A673 (cell line): ENCODE results near the gene WNT11. TPM values are rescaled to one million over a fixed set of nuclear protein-coding genes. Genes with fewer than 3 reads are reported as not detected.

Source experiments
- BruUV-seq: library from RNA; stranded (reverse); fragments of 400-500 nt; replicated peaks from 2 replicates; lab custom pipeline; 2021; lab: Mats Ljungman, UMichigan
- CTCF ChIA-PET: fragments of 300-600 bp; sonication (Branson Sonifier 250); formaldehyde crosslinking; loops from one replicate; lab custom pipeline; 2022; ENCODE audit warnings: antibody characterized with exemption; lab: Charles Lee
- POLR2A ChIA-PET: fragments of 300-600 bp; sonication (Branson Sonifier 250); formaldehyde crosslinking; loops from one replicate; lab custom pipeline; 2022; ENCODE audit warnings: antibody characterized with exemption; ENCODE audit not compliant: low non-redundant PET; lab: Charles Lee
- DNase-seq: peaks from one replicate; pipeline ENCODE4 v3.0.0-alpha.2; 2015; ENCODE audit warnings: low spot score
- H3K27ac ChIP-seq: fragments of 200-600 bp; sonication (generic); 2 replicates; pipeline ENCODE4 v1.5.1; 2016; ENCODE audit warnings: mixed run types, low read depth, mild to moderate bottlenecking, mixed read lengths, antibody characterized with exemption, low read length; ENCODE audit not compliant: poor library complexity, severe bottlenecking
- H3K27me3 ChIP-seq: fragments of 200-600 bp; sonication (generic); replicated peaks from 2 replicates; pipeline ENCODE4 v1.6.1; 2017; ENCODE audit warnings: mixed run types, low read depth, mild to moderate bottlenecking, mixed read lengths, antibody characterized with exemption, low read length; ENCODE audit not compliant: insufficient read depth, poor library complexity
- H3K36me3 ChIP-seq: fragments of 200-600 bp; sonication (generic); 2 replicates; pipeline ENCODE4 v1.6.1; 2016; ENCODE audit warnings: mixed run types, mild to moderate bottlenecking, mixed read lengths, antibody characterized with exemption, low read length; ENCODE audit not compliant: insufficient read depth, poor library complexity, severe bottlenecking
- H3K4me1 ChIP-seq: fragments of 200-600 bp; sonication (generic); 2 replicates; pipeline ENCODE4 v1.6.1; 2017; ENCODE audit warnings: mixed run types, mild to moderate bottlenecking, mixed read lengths, antibody characterized with exemption, low read length; ENCODE audit not compliant: insufficient read depth, poor library complexity, severe bottlenecking
- H3K4me3 ChIP-seq: fragments of 200-600 bp; sonication (generic); 2 replicates; pipeline ENCODE4 v1.5.1; 2016; ENCODE audit warnings: low read depth, mixed run types, mild to moderate bottlenecking, mixed read lengths, low read length; ENCODE audit not compliant: poor library complexity, severe bottlenecking
- H3K9me3 ChIP-seq: fragments of 200-600 bp; sonication (generic); 2 replicates; pipeline ENCODE4 v1.6.1; 2016; ENCODE audit warnings: mixed run types, low read depth, mild to moderate bottlenecking, mixed read lengths, antibody characterized with exemption, low read length; ENCODE audit not compliant: poor library complexity, severe bottlenecking
- CTCF ChIP-seq: fragments of 300-800, 200-600 bp; sonication (generic); conservative IDR thresholded peaks from 2 replicates; pipeline ENCODE4 v1.5.1; 2017; ENCODE audit warnings: low read depth, mild to moderate bottlenecking, antibody characterized with exemption, low read length, moderate library complexity, mixed read lengths
- EZH2 ChIP-seq: fragments of 200-600 bp; sonication (generic); IDR thresholded peaks from 2 replicates; pipeline ENCODE4 v1.6.1; 2017; ENCODE audit warnings: borderline replicate concordance, low read depth, mild to moderate bottlenecking, mixed read lengths, antibody characterized with exemption, low read length; ENCODE audit not compliant: poor library complexity, severe bottlenecking
- intact Hi-C: fragments of 100-400 bp; cut with micrococcal nuclease; formaldehyde crosslinking; loops from one replicate; pipeline ENCODE4 v1.10.0; 2022; ENCODE audit not compliant: unreplicated experiment
- total RNA-seq: library from RNA; stranded (reverse); gene quantifications from 2 replicates; pipeline ENCODE4 v1.2.3, GENCODE V29; 2021

Gene WNT11
- total RNA-seq, 1 experiment from 2014 or later = 1.2 TPM

- intact Hi-C loops = loop anchor here (5.0 kb wide), 1 partner anchor 351 kb away; no protein-coding TSS in a partner anchor
- Histone ChIP-seq H3K36me3 (no peaks in the 10 kb centered on the region), H3K4me3 (no peak overlapping the region), H3K27me3 (no peaks in the 10 kb centered on the region), H3K9me3 (no peaks in the 10 kb centered on the region), H3K27ac (no peak overlapping the region), H3K4me1 (no peaks in the 10 kb centered on the region)
- BruUV-seq = no TSS peak
- DNase-seq = no peak
- ChIA-PET POLR2A (no interaction called here), CTCF (no interaction called here)
- TF ChIP-seq EZH2 = no peak
Observed at GRCh38 chr11:76153571-76153923, 52.8 kb downstream of the WNT11 start.

GRCh38 chr11:76152741-76153570 is 53.3 kb downstream of the WNT11 start:
- Histone ChIP-seq H3K4me3 (peak overlapping the region; percentile 43), H3K27me3 (no peaks in the 10 kb centered on the region), H3K9me3 (no peaks in the 10 kb centered on the region), H3K27ac (no peak overlapping the region), H3K36me3 (no peaks in the 10 kb centered on the region), H3K4me1 (no peaks in the 10 kb centered on the region)
- POLR2A ChIA-PET = interaction anchor here (0.6 kb wide), 1 partner anchor 20 kb away, joined by 3 read pairs; no protein-coding TSS in a partner anchor
- BruUV-seq = no TSS peak
- no peak for TF ChIP-seq CTCF
- no peak for TF ChIP-seq EZH2
- CTCF ChIA-PET = interaction anchor here (0.5 to 1.7 kb wide), 13 partner anchors 8 to 264 kb away, joined by 3 to 33 read pairs (median 5); no protein-coding TSS in a partner anchor
- intact Hi-C loops = loop anchor here (1.0 to 5.0 kb wide), 3 partner anchors 256 to 430 kb away; no protein-coding TSS in a partner anchor
- DNase-seq = no peak

GRCh38 chr11:76152086-76152681 is 54.1 kb downstream of the WNT11 start:
- TF ChIP-seq CTCF = peak; percentile 100
- no peak for TF ChIP-seq EZH2
- Histone ChIP-seq H3K27me3 (no peaks in the 10 kb centered on the region), H3K9me3 (no peaks in the 10 kb centered on the region), H3K4me3 (peak overlapping the region; percentile 43), H3K27ac (no peak overlapping the region), H3K36me3 (no peaks in the 10 kb centered on the region), H3K4me1 (no peaks in the 10 kb centered on the region)
- no TSS peak for BruUV-seq
- peak; percentile 92 for DNase-seq
- intact Hi-C loops = loop anchor here (1.0 to 5.0 kb wide), 3 partner anchors 255 to 429 kb away; no protein-coding TSS in a partner anchor
- ChIA-PET CTCF (interaction anchor here (0.6 to 1.7 kb wide), 16 partner anchors 11 to 263 kb away, joined by 3 to 33 read pairs (median 5); no protein-coding TSS in a partner anchor), POLR2A (interaction anchor here (0.6 kb wide), 3 partner anchors 20 to 1706 kb away, joined by 3 to 17 read pairs (median 11); no protein-coding TSS in a partner anchor)
